ENCODE data around the gene HOXA3. TPM values are rescaled to one million over a fixed set of nuclear protein-coding genes. Genes with fewer than 3 reads are reported as not detected.

Gene HOXA3
- total RNA-seq (ENCODE audit: low replicate concordance) = not detected in 2 replicates

DNA sequence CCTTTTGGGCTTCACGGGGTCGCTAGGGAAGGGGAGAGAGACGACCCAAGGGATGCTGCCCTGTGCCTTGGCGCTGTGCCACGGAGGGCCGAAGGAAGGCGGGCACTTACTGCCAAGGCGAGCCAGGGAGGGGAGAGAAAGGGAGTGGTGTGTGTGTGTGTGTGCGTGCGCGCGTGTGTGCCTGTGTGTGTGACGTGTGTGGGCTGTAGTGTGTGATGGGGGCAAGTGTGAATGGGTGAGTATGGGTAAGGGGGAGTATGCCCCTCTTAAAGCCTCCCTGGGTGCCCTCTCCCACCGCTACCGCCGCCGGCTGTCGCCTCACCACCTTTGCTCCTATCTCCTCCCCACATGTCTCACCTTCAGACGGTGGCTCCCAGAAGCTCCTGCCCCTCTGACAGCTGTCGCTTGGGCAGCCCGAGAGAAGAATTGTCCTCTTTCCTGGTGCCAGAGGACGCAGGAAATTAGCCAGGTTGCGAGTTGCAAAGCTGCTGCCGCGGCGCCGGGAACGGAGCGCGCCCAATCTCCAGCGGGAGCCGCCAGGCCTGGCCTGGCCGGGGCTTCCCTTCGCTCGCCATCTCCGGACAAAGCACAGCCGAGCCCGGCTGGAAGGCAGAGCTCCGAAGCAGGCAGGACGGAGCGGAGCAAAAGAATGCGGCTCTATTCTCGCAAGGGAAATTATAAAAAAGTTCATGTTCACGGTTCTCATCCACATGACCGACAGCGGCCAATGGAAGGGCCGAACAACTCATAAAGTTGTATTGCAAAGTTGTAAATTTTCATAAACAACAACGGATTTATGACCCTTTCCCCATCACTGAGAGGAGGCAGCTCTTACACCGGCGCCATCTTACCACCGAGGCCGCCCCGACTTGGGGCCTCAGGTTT is at the start of gene HOXA3:
Gene HOXA3 (minus strand): TSS at position 653 of the 885 bp plus-strand sequence. CDS start 41,943 bp downstream, outside the sequence.
- peak within 1 kb of the TSS; percentile 32 for H3K4me3 ChIP-seq
- Mint-ChIP-seq H3K4me1 (peaks cover 10% of the 10 kb centered on the region), H3K27ac (no peak within 1 kb of the TSS)

DNA sequence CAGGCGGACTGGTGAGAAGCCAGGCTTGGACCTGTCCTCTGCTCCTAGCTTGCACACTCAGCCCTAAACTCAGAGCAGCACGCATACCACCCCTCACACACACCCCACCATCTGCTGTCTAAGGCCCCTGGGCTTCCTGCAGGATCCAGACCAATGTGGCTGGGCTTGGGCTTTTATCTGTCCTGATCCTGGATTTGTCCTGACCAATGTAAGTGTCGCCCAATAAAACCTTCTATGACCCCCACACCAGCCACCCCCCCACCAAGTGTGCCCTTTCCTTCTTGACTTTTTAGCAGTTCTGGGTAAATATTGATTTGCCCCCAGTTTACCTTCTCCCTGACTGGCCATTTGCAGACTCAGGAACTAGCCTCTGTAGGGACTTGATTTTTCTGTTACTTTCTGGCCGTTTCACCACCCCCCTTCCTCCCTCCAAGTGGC is 49.2 kb upstream of the HOXA3 start:
- Histone ChIP-seq H4K20me1 (ENCODE audit: low read depth) (peaks cover 87% of the 10 kb centered on the region), H3K79me2 (ENCODE audit: low read depth) (no peaks in the 10 kb centered on the region), H3F3A (ENCODE audit: low read depth) (peaks cover 14% of the 10 kb centered on the region), H3K27ac (no peak overlapping the region), H3K4me3 (no peak overlapping the region), H2AFZ (replicated peaks) (no peak overlapping the region), H3K4me2 (no peak overlapping the region), H3K9ac (no peak overlapping the region), H3K36me3 (no peaks in the 10 kb centered on the region), H3K9me3 (ENCODE audit: low read depth) (no peaks in the 10 kb centered on the region), H3K27me3 (peaks cover 100% of the 10 kb centered on the region), H3K4me1 (no peaks in the 10 kb centered on the region)
- TF ChIP-seq, protein P1, sequence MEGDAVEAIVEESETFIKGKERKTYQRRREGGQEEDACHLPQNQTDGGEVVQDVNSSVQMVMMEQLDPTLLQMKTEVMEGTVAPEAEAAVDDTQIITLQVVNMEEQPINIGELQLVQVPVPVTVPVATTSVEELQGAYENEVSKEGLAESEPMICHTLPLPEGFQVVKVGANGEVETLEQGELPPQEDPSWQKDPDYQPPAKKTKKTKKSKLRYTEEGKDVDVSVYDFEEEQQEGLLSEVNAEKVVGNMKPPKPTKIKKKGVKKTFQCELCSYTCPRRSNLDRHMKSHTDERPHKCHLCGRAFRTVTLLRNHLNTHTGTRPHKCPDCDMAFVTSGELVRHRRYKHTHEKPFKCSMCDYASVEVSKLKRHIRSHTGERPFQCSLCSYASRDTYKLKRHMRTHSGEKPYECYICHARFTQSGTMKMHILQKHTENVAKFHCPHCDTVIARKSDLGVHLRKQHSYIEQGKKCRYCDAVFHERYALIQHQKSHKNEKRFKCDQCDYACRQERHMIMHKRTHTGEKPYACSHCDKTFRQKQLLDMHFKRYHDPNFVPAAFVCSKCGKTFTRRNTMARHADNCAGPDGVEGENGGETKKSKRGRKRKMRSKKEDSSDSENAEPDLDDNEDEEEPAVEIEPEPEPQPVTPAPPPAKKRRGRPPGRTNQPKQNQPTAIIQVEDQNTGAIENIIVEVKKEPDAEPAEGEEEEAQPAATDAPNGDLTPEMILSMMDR (IDR thresholded peaks at IDR 0.05) = no peak
- TF ChIP-seq EZH2 (IDR thresholded peaks at IDR 0.05) (no peak), EZH2phosphoT487 (IDR thresholded peaks at IDR 0.05) (no peak)
- DNase-seq (ENCODE audit: low spot score) = no peak
- H3K9me3 Mint-ChIP-seq = peaks cover 9% of the 10 kb centered on the region
- H3K4me1 Mint-ChIP-seq = peaks cover 11% of the 10 kb centered on the region
- H3K27me3 Mint-ChIP-seq (ENCODE audit: insufficient read depth, low read depth) = peaks cover 89% of the 10 kb centered on the region
- H3K36me3 Mint-ChIP-seq = no peaks in the 10 kb centered on the region
- H3K4me3 Mint-ChIP-seq = no peak overlapping the region
- no peak overlapping the region for H3K27ac Mint-ChIP-seq

More for the DNA sequence above, at the start of gene HOXA3:
- peaks cover 2% of the 10 kb centered on the region for H3K36me3 Mint-ChIP-seq
- no peaks in the 10 kb centered on the region for H3K36me3 ChIP-seq
- peaks cover 72% of the 10 kb centered on the region for H4K20me1 ChIP-seq (ENCODE audit: low read depth)
- H3K9ac ChIP-seq = no peak within 1 kb of the TSS
- TF ChIP-seq, protein P1 (IDR thresholded peaks at IDR 0.05) = no peak
- TF ChIP-seq EZH2phosphoT487 (IDR thresholded peaks at IDR 0.05) (peak; percentile 93), EZH2 (IDR thresholded peaks at IDR 0.05) (peak; percentile 91)
- H3F3A ChIP-seq (ENCODE audit: low read depth) = no peaks in the 10 kb centered on the region
- no peaks in the 10 kb centered on the region for H3K9me3 ChIP-seq (ENCODE audit: low read depth)
- H3K4me2 ChIP-seq = peak within 1 kb of the TSS; percentile 66
- H3K27me3 Mint-ChIP-seq (ENCODE audit: insufficient read depth, low read depth) = peaks cover 92% of the 10 kb centered on the region
- no peaks in the 10 kb centered on the region for H3K4me1 ChIP-seq
- H3K79me2 ChIP-seq (ENCODE audit: low read depth) = no peaks in the 10 kb centered on the region
- no peak within 1 kb of the TSS for H2AFZ ChIP-seq (replicated peaks)
- H3K9me3 Mint-ChIP-seq = peaks cover 17% of the 10 kb centered on the region
- no peak within 1 kb of the TSS for H3K27ac ChIP-seq
- peak within 1 kb of the TSS; percentile 78 for H3K4me3 Mint-ChIP-seq
- no peak for DNase-seq (ENCODE audit: low spot score)
- H3K27me3 ChIP-seq = peaks cover 100% of the 10 kb centered on the region

DNA sequence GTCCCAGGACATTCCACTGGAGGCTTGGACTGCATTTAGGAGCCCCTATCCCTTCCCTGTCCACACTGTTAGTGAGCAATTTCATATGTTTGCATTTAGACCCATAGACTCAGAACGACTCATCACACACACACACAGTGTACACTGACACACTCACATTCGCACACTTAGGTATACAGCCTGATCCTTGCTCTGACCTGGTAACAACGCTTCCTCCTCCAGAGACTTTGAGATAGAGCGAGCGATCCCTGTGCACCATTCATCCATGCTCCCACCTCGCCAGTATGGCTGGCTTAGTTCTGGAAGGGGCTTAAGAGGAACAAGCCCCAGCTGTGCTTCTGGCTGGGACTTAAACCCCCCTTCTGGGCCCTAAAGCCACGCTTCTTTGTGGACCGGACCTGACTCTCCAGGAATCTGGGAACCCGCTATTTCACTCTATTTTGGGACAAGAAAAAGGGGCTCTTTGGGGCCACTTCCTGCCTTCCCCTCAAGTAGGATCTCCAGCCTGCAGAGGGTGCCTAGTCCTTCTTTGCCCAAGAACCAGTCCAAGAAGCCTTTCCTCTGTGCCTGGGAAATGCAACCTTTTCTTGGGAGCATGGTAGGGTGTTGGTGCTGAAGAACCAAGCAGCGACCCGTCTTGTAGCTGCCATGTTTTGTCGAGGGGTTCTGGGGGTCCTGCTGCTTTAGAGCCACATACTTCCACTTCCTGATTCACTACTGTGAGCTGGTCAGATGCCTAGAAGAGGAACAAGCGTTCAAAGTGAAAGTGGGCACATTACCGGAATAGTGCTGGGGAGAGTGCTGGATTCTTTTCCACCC is 48.6 kb upstream of the HOXA3 start:
- H3K4me3 Mint-ChIP-seq = peak overlapping the region; percentile 74
- H3K36me3 Mint-ChIP-seq = no peaks in the 10 kb centered on the region
- TF ChIP-seq, protein P1 (IDR thresholded peaks at IDR 0.05) = no peak
- TF ChIP-seq EZH2 (IDR thresholded peaks at IDR 0.05) (peak; percentile 29), EZH2phosphoT487 (IDR thresholded peaks at IDR 0.05) (peak; percentile 66)
- peak; percentile 49 for DNase-seq (ENCODE audit: low spot score)
- peaks cover 7% of the 10 kb centered on the region for H3K9me3 Mint-ChIP-seq
- H3K9me3 ChIP-seq (ENCODE audit: low read depth) = no peaks in the 10 kb centered on the region
- H3K4me1 ChIP-seq = no peaks in the 10 kb centered on the region
- H3K4me2 ChIP-seq = peak overlapping the region; percentile 71
- peaks cover 87% of the 10 kb centered on the region for H3K27me3 Mint-ChIP-seq (ENCODE audit: insufficient read depth, low read depth)
- H3K27ac Mint-ChIP-seq = no peak overlapping the region
- peaks cover 100% of the 10 kb centered on the region for H3K27me3 ChIP-seq
- H3K36me3 ChIP-seq = no peaks in the 10 kb centered on the region
- H3K9ac ChIP-seq = no peak overlapping the region
- peaks cover 16% of the 10 kb centered on the region for H3F3A ChIP-seq (ENCODE audit: low read depth)
- peaks cover 85% of the 10 kb centered on the region for H4K20me1 ChIP-seq (ENCODE audit: low read depth)
- no peak overlapping the region for H3K4me3 ChIP-seq
- H2AFZ ChIP-seq (replicated peaks) = no peak overlapping the region
- peaks cover 11% of the 10 kb centered on the region for H3K4me1 Mint-ChIP-seq
- no peak overlapping the region for H3K27ac ChIP-seq
- H3K79me2 ChIP-seq (ENCODE audit: low read depth) = no peaks in the 10 kb centered on the region

Measured in neural progenitor cell (in vitro differentiated cells).